PC-3 (cell line): ENCODE measurements around the gene DDX50. TPM values are rescaled to one million over a fixed set of nuclear protein-coding genes. Genes with fewer than 3 reads are reported as not detected.

Experiments used
- ATAC-seq: fragments of 200-7000 bp; cut with Tn5 transposase; 2 replicates; pipeline ENCODE4 v1.9.1; 2020; ENCODE audit warnings: mild to moderate bottlenecking, moderate library complexity
- BruUV-seq: library from RNA; stranded (reverse); fragments of 400-500 nt; replicated peaks from 2 replicates; lab custom pipeline; 2021; lab: Mats Ljungman, UMichigan
- CTCF ChIA-PET: fragments of 300-600 bp; sonication (Branson Sonifier 250); formaldehyde crosslinking; loops from one replicate; lab custom pipeline; 2022; ENCODE audit warnings: antibody characterized with exemption; lab: Charles Lee
- POLR2A ChIA-PET: fragments of 300-600 bp; sonication (Branson Sonifier 250); formaldehyde crosslinking; loops from one replicate; lab custom pipeline; 2022; ENCODE audit warnings: antibody characterized with exemption; ENCODE audit not compliant: unreplicated experiment; lab: Charles Lee
- DNase-seq: peaks from one replicate; pipeline ENCODE4 v3.0.0-alpha.2; 2015
- H2AFZ ChIP-seq: fragments of 300-600 bp; sonication (generic); 2 replicates; pipeline ENCODE4 v1.6.0; 2016; ENCODE audit warnings: antibody characterized with exemption, low read length
- H3F3A ChIP-seq: fragments of 300-600 bp; sonication (generic); one replicate; pipeline ENCODE4 v1.6.0; 2017; ENCODE audit warnings: antibody characterized with exemption, low read length, control low read depth, mild to moderate bottlenecking; ENCODE audit not compliant: unreplicated experiment
- H3K27ac ChIP-seq: fragments of 300-600 bp; sonication (generic); 2 replicates; pipeline ENCODE4 v1.5.1; 2016; ENCODE audit warnings: mild to moderate bottlenecking, low read length
- H3K27me3 ChIP-seq: fragments of 300-600 bp; sonication (generic); 2 replicates; pipeline ENCODE4 v1.6.1; 2016; ENCODE audit warnings: low read length, mixed read lengths
- H3K36me3 ChIP-seq: fragments of 300-600 bp; sonication (generic); 2 replicates; pipeline ENCODE4 v1.6.1; 2016; ENCODE audit warnings: low read depth, mixed run types, low read length, mixed read lengths
- H3K4me1 ChIP-seq: fragments of 300-600 bp; sonication (generic); 2 replicates; pipeline ENCODE4 v1.5.1; 2016; ENCODE audit warnings: low read length; ENCODE audit not compliant: insufficient read depth
- H3K4me2 ChIP-seq: fragments of 300-600 bp; sonication (generic); 2 replicates; pipeline ENCODE4 v1.6.0; 2016; ENCODE audit warnings: low read length
- H3K4me3 ChIP-seq: fragments of 300-600 bp; sonication (generic); 2 replicates; pipeline ENCODE4 v1.5.1; 2016; ENCODE audit warnings: mild to moderate bottlenecking, low read length, mixed read lengths
- H3K79me2 ChIP-seq: fragments of 300-600 bp; sonication (generic); 2 replicates; pipeline ENCODE4 v1.6.1; 2017; ENCODE audit warnings: low read length, mixed read lengths
- H3K9ac ChIP-seq: fragments of 300-600 bp; sonication (generic); 2 replicates; pipeline ENCODE4 v1.6.0; 2016; ENCODE audit warnings: mild to moderate bottlenecking, low read length
- H3K9me2 ChIP-seq: fragments of 300-600 bp; sonication (generic); replicated peaks from 2 replicates; pipeline ENCODE4 v1.6.1; 2016; ENCODE audit warnings: mixed run types, low read length, mixed read lengths
- H3K9me3 ChIP-seq: fragments of 300-600 bp; sonication (generic); 2 replicates; pipeline ENCODE4 v1.6.1; 2016; ENCODE audit warnings: low read length, mixed read lengths
- H4K20me1 ChIP-seq: fragments of 300-600 bp; sonication (generic); 2 replicates; pipeline ENCODE4 v1.6.1; 2016; ENCODE audit warnings: low read length, mixed read lengths
- EZH2 ChIP-seq: fragments of 300-600 bp; sonication (generic); IDR thresholded peaks from one replicate; pipeline ENCODE4 v1.6.1; 2017; ENCODE audit warnings: antibody characterized with exemption, mild to moderate bottlenecking, low read length; ENCODE audit not compliant: unreplicated experiment
- EZH2phosphoT487 ChIP-seq: fragments of 300-600 bp; sonication (generic); IDR thresholded peaks from 2 replicates; pipeline ENCODE4 v1.6.1; 2018; ENCODE audit warnings: mild to moderate bottlenecking, antibody characterized with exemption, low read length, borderline replicate concordance
- intact Hi-C: fragments of 100-400 bp; cut with micrococcal nuclease; formaldehyde crosslinking; loops from 2 replicates; pipeline ENCODE4 v1.9.0; 2023
- total RNA-seq: library from RNA; depleted of rRNA; stranded (reverse); fragments of >200 nt; gene quantifications from 2 replicates; pipeline ENCODE4 v1.2.3, GENCODE V29; 2014
- TF ChIP-seq, protein P1 (sequence below): fragments of 300-600 bp; sonication (generic); conservative IDR thresholded peaks from 2 replicates; pipeline ENCODE4 v1.5.1; 2017; ENCODE audit warnings: antibody characterized with exemption, low read depth, mild to moderate bottlenecking, low read length

DDX50 gene
- total RNA-seq, 1 experiment from 2014 or later = 41.4 TPM

GRCh38 chr10:68987611-68988010, 86.5 kb downstream of the DDX50 start:
- Histone ChIP-seq H3K27ac (no peak overlapping the region), H3K36me3 (peaks cover 31% of the 10 kb centered on the region), H4K20me1 (0 out of 2 replicates have a peak, but pooled peaks cover 9% of the 10 kb centered on the region), H3K4me2 (peak overlapping the region; percentile 92), H3F3A (peaks cover 14% of the 10 kb centered on the region), H2AFZ (no peak overlapping the region), H3K9me3 (no peaks in the 10 kb centered on the region), H3K4me1 (peaks cover 30% of the 10 kb centered on the region), H3K27me3 (no peaks in the 10 kb centered on the region), H3K9ac (no peak overlapping the region), H3K9me2 (no peaks in the 10 kb centered on the region), H3K79me2 (peaks cover 52% of the 10 kb centered on the region), H3K4me3 (no peak overlapping the region; the same call in 1 of the 2 replicates)
- BruUV-seq = no TSS peak
- intact Hi-C loops = loop anchor here (1.0 kb wide), 3 partner anchors 30 to 137 kb away; partner anchors contain the start of genes SRGN and VPS26A
- DNase-seq (peak; percentile 45), ATAC-seq (peak; percentile 3; the same call in 1 of the 2 replicates)
- POLR2A ChIA-PET = interaction anchor here (0.6 kb wide), 2 partner anchors 14 to 72 kb away, joined by 4 to 8 read pairs; no protein-coding TSS in a partner anchor
- CTCF ChIA-PET = interaction anchor here (0.6 kb wide), 2 partner anchors 100 to 178 kb away, joined by 3 to 4 read pairs; no protein-coding TSS in a partner anchor
- TF ChIP-seq EZH2 (no peak), EZH2phosphoT487 (no peak)
- TF ChIP-seq, protein P1, sequence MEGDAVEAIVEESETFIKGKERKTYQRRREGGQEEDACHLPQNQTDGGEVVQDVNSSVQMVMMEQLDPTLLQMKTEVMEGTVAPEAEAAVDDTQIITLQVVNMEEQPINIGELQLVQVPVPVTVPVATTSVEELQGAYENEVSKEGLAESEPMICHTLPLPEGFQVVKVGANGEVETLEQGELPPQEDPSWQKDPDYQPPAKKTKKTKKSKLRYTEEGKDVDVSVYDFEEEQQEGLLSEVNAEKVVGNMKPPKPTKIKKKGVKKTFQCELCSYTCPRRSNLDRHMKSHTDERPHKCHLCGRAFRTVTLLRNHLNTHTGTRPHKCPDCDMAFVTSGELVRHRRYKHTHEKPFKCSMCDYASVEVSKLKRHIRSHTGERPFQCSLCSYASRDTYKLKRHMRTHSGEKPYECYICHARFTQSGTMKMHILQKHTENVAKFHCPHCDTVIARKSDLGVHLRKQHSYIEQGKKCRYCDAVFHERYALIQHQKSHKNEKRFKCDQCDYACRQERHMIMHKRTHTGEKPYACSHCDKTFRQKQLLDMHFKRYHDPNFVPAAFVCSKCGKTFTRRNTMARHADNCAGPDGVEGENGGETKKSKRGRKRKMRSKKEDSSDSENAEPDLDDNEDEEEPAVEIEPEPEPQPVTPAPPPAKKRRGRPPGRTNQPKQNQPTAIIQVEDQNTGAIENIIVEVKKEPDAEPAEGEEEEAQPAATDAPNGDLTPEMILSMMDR = no peak

DNA sequence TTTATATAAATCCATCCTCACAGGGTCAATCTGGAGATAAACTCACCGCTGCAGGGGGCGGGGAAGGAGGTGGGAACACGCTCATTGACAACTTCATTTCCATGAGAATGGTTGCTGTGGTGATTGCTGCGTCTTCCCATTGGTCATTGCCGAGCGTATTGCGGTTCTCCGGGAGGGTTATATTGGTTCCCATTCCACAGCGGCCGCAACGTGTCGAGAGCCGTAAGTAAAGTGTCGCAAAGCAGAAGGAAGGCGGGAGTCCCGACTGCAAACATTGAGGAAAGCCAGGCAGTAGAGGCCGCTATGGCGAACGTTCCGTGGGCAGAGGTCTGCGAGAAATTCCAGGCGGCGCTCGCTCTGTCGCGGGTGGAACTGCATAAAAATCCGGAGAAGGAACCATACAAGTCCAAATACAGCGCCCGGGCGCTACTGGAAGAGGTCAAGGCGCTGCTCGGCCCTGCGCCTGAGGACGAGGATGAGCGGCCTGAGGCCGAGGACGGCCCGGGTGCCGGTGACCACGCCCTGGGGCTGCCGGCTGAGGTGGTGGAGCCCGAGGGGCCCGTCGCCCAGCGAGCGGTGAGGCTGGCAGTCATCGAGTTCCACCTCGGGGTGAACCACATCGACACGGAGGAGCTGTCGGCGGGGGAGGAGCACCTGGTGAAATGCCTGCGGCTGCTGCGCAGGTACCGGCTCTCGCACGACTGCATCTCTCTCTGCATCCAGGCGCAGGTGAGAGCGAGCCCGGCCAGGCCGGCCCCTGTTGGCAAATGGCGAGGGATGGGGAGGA, 87.6 kb downstream of the DDX50 start, which contains the start of gene KIFBP:
Gene KIFBP, plus strand, starts transcription at position 274 of the 787 bp plus-strand sequence. Its CDS starts 30 bp downstream, at position 304.
- intact Hi-C loops = loop anchor here (1.0 kb wide), 3 partner anchors 31 to 136 kb away; partner anchors contain the start of genes SRGN and VPS26A
- H3K79me2 ChIP-seq = peaks cover 59% of the 10 kb centered on the region
- BruUV-seq = TSS peak; percentile 58
- peak within 1 kb of the TSS; percentile 80 for H3K4me3 ChIP-seq
- H3K9me3 ChIP-seq = no peaks in the 10 kb centered on the region
- H3F3A ChIP-seq = peaks cover 14% of the 10 kb centered on the region
- TF ChIP-seq EZH2 (no peak), EZH2phosphoT487 (no peak)
- TF ChIP-seq, protein P1 = peak; percentile 73
- POLR2A ChIA-PET = no interaction called here
- CTCF ChIA-PET = no interaction called here
- H3K9me2 ChIP-seq = no peaks in the 10 kb centered on the region
- peak within 1 kb of the TSS; percentile 92 for H3K4me2 ChIP-seq
- peaks cover 20% of the 10 kb centered on the region for H3K36me3 ChIP-seq
- peak within 1 kb of the TSS; percentile 84 for H3K9ac ChIP-seq
- peak; percentile 85 for ATAC-seq
- peak; percentile 99 for DNase-seq
- no peaks in the 10 kb centered on the region for H3K27me3 ChIP-seq
- H4K20me1 ChIP-seq = 0 out of 2 replicates have a peak, but pooled peaks cover 9% of the 10 kb centered on the region
- H2AFZ ChIP-seq = peak within 1 kb of the TSS; percentile 83
- H3K27ac ChIP-seq = peak within 1 kb of the TSS; percentile 51
- H3K4me1 ChIP-seq = peaks cover 37% of the 10 kb centered on the region
